GM23338 (cell line): ENCODE measurements around the gene VEGFA.

ENCODE experiments used
- CTCF ChIP-seq, 2 experiments: fragments of 200-600 bp in 1 of 2; sonication (generic) in 1 of 2; conservative IDR thresholded peaks; 2 replicates each; pipeline versions ENCODE4 v1.5.1 to v1.6.1; 2016 to 2017; ENCODE audit warnings: antibody characterized with exemption in 2 of 2, low read depth in 2 of 2, mild to moderate bottlenecking in 2 of 2, moderate library complexity in 1 of 2
- EZH2phosphoT487 ChIP-seq: fragments of 200-600 bp; sonication (generic); IDR thresholded peaks from one replicate; pipeline ENCODE4 v1.8.1; 2018; ENCODE audit warnings: antibody characterized with exemption; ENCODE audit not compliant: unreplicated experiment
- JUNB ChIP-seq: IDR thresholded peaks from one replicate; pipeline ENCODE4 v1.6.1; 2016; ENCODE audit warnings: antibody characterized with exemption; ENCODE audit not compliant: unreplicated experiment

- TF ChIP-seq CTCF (conservative IDR thresholded peaks at IDR 0.05; ENCODE audit: low read depth in 2 of 2): no peak
- TF ChIP-seq JUNB: no peak
- TF ChIP-seq EZH2phosphoT487: no peak
Observed at GRCh38 chr6:43834528-43835155, 64.6 kb downstream of the VEGFA start.
